NK-92 treated with Interleukin-12 subunit alpha and Interleukin-12 subunit beta, amount 100 ng/mL, for 24 hours (cell line): Measurements from ENCODE around the gene CBX5.
"Not testable (repeated sequence)": the region's sequence is repeated elsewhere in the genome, so short reads cannot be mapped to it uniquely, and the experiment has no call there.

Source experiments
- DNase-seq: peaks from one replicate; lab custom pipeline; 2025; lab: John Stamatoyannopoulos, UW

The CBX5 gene

DNA sequence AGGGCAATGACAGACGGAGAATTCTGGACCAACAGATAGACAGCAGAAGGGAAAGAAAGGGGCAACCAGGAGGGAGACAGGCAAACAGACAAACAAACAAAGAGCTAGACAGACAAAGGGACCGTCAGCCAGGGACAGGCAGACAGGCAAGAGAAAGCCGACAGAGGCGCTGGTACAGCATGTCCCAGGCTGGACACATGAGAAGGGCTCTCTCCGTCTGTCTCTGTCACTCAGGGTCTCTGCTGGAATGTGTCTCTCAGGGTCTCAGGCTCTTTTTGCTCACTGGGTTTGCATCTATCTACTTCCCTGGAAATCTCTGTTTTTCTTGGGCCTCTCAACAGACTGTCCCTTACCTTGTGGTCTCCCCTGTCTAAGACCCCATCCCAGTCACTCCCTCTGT lies 82.9 kb downstream of the CBX5 start:
- no peak for DNase-seq

DNA sequence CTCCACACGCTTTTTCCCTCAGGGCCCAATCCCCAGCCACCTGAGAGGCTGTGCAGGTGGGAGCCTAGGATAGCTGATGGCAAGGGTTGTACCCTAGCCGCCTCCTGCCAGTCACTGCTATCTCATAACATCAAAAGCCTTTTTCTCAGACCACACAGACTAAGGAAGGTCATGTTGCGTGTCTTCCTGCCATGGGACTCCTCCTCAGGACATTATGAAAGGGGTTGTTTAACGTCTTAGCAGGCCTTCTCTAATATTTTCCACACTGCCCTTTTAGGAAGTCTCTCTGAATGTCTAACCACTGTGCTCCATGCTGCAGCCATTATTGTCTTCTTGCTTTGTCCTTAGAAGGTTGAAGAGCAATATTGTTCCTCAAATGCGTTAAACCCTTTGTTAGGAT lies 83.5 kb downstream of the CBX5 start:
- no peak for DNase-seq

DNA sequence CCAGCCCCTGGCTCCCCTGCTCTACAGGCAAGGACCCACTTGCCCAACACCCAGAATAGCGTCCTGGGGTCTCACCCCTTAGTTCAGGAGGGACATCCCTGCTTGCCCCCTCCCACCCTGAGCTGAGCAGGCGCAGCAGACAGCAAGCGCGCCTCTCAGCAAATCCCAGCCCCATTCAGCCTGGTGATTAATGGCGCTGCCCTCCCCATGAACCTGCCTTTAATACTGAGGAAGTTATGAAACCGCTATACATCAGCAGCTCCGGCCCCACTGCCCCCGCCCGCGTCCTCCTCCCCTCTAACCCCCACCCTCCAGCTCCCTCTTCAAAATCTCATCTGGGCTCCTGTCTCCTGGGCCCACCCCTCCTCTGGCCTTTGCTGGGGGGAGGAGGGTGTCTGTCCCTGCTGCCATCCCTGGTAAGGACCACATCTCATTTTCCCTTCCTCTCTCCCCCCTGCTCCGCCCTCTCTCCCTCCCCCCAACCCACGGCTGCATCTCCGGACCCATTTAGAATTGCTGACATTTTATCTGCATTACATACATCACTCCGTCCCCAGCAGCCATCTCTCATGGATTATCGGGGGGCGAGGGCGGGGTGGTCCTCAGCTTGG lies 84.1 kb downstream of the CBX5 start:
- DNase-seq, result no peak

DNA sequence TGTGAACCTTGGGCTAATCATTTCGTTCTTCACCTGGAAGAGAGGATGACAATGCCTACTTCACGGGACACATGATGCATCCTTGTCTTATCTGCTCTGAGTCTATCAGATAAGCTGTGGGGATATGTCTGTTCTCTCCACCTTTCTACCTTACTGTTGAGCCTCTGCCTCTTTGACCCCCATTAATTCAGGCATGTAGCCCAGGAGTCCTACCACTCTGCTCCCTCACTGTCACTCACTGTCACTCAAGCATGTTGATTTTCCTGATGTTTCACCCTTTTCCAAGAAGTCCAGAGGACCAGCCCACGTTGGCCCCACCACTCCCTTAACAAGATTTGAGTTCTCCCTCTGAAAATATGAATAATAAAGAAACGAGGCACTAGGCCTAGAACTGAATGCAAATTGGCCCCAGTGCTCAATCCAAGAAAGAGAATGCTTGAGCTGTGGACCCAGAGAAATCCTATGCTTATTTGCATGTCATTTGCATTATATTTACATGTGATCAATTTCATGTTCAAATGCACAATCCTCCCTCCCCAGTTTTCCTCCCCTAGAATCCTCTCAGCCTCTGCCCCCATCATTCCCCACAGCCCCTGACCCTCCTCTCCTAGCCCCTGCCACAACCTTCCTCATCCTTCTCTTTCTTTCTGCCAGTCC lies 84.7 kb downstream of the CBX5 start:
- DNase-seq, result no peak

DNA sequence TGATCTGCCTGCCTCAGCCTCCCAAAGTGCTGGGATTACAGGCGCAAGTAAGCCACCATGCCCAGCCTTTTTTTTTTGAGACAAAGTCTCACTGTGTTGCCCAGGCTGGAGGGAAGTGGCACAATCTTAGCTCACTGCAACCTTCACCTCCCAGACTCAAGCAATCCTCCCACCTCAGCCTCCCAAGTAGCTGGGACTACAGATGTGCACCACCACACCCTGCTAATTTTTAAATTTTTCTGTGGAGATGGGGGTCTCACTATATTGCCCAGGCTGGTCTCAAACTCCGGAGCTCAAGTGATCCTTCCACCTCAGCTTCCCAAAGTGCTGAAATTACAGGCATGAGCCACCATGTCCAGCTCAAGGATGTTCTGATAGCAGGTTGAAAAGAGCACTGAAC lies 85.3 kb downstream of the CBX5 start:
- not testable (repeated sequence) for DNase-seq

- no peak for DNase-seq
Measured at GRCh38 chr12:54193434-54193833, 86.5 kb downstream of the CBX5 start.

- peak; percentile 43 for DNase-seq
Measured at GRCh38 chr12:54191550-54192022, 88.3 kb downstream of the CBX5 start.

DNA sequence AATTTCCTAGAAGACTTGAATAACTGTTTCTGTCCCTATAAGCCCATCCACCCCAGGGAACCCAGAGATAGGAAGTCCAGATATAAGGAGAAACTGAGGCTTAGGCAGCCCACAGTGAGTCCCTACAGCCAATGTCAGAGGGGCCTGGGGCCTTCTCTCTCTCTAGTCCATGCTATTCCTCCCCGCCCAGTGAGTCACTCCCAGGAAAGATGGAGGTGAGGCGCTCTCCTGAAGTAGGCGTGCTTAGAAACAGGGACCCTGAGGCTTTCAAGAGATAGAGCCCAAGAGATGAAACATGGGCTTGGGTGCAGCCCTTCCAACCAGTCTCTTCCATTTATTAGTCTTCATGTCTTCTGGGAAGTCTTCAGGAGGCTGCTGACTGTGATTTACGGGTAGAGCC lies 88.8 kb downstream of the CBX5 start:
- DNase-seq, result no peak

DNA sequence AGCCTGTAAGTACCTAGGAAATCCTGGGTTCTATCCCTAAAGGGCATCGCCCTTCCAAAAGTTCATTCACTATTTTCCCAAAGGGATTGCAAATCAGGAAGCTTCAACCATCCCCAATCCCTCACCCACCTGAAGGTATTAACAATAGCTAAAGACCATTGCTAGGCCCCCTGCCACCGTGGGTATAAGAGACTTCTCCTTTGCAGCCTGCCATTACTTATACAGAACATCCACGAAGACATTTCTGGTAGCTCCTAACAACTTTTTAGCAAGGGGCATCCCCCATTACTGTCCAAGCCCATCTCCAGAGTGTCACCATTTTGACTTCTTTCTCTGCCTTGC lies 90.8 kb downstream of the CBX5 start:
- DNase-seq, result no peak

DNA sequence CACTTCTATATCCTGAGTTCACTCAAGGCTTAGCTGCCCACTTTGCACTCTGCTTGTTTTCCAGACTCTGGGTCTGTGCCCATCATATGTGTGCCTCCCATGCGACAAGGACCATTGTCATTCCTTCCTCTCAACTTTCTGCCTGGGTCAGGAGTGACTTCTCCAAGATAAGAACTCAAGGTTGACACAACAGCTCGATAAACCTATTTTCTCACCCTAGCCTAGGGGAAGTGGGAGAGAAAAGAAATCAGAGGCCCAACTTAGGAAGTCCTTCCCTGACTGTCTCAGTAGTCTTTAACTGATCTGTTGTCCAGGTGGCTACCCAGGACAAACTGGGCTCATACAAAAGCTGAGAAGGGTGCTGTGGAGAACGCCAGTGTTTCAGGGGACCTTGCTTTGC lies 92.8 kb downstream of the CBX5 start:
- no peak for DNase-seq

- no peak for DNase-seq
Measured at GRCh38 chr12:54185919-54186318, 94.0 kb downstream of the CBX5 start.

- not testable (repeated sequence) for DNase-seq
Measured at GRCh38 chr12:54185297-54185696, 94.6 kb downstream of the CBX5 start.

DNA sequence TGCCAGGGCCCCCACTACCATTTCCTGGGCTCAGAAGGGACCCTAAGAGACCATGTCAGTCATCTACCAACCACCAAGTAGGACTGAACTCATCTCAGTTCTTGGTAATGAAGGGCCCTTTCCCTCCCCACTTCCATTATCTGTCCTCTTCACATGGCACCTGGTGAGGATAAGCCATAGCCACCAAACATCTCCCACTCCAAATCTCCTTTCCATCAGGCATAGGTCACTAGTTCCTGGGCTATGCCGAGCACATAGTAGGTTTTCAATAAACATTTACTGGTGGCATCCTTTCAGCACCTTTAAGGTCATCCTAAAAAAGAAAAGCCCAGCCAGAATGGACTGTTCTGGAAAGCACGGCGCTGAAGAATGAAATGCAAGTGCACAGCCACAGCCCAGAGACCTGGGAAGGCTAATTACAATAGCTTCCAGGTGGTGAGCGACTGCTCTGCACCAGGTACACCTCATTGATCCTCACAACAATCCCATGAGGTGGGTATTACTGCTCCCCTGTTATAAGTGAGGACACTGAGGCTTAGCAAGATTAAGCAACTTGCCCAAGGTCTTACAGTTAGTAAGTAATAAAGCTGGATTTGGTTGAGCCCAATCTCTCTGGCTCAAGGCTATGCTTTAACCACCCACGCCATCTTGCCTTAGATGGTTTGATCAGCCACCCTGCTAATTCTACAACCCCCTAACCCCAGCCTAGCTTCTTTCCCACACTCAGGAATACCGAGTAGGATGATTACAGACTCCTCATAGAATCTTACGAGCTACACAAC lies 95.7 kb downstream of the CBX5 start:
- no peak for DNase-seq

- DNase-seq, result no peak
Measured at GRCh38 chr12:54182981-54183380, 96.9 kb downstream of the CBX5 start.

GRCh38 chr12:54182086-54182485 lies 97.8 kb downstream of the CBX5 start:
- no peak for DNase-seq
